ENCODE data around the gene KCNJ6. TPM values are rescaled to one million over a fixed set of nuclear protein-coding genes. Genes with fewer than 3 reads are reported as not detected.

Gene KCNJ6
- total RNA-seq, 1 experiment from 2014 or later = not detected

DNA sequence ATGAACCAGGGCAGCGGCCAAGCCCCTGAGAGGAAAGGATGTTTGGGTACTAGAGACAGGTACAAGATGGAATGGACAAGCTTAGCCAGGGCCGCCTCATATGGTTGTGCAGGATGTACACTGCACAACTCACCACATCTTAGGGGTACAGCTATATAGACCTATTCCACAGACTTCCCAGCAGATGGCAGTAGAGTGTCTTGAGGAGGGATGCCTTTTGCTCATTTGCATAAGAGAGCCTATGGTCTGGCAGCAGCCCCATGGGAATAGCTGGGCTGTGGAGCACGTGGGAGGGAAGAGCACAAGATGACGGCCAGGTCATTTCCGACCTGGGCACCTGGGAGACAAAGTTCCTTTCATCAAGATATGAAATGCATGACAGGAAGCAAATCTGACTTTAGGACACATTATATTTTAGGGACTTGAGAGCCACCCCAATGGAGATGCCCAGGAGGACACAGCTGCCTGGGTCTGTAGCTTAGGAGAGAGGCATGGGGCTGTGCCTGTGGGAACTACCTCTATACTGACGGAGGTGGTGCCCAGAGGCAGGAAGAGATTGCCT, 215.5 kb downstream of the KCNJ6 start:
- in situ Hi-C loops (cut with HindIII; ENCODE audit: low pct_unique_long_range_greater_than_20kb, low sequenced_read_pairs) = no loop called here

GRCh38 chr21:37699024-37699775, 217.1 kb downstream of the KCNJ6 start:
- CTCF ChIA-PET = no interaction called here

More for the DNA sequence above, 215.5 kb downstream of the KCNJ6 start:
- CTCF ChIA-PET = interaction anchor here (0.5 to 1.4 kb wide), 2 partner anchors 11 to 143 kb away, joined by 5 to 11 read pairs; no protein-coding TSS in a partner anchor
- Histone ChIP-seq H3K4me1 (ENCODE audit: control insufficient read depth, insufficient read depth, low read length) (no peaks in the 10 kb centered on the region), H3K27ac (ENCODE audit: low read length) (no peak overlapping the region), H3K4me3 (ENCODE audit: low read depth in 2 of 2, low read length in 2 of 2) (no peak overlapping the region), H3K9me3 (ENCODE audit: control insufficient read depth, insufficient read depth, low read depth, low read length) (no peaks in the 10 kb centered on the region), H3K36me3 (ENCODE audit: control insufficient read depth, insufficient read depth, low read length) (no peaks in the 10 kb centered on the region), H3K27me3 (ENCODE audit: control insufficient read depth, insufficient read depth, low read length) (no peaks in the 10 kb centered on the region)
- intact Hi-C loops (cut with micrococcal nuclease; ENCODE audit: unreplicated experiment) = loop anchor here (5.0 to 10.0 kb wide), 2 partner anchors 427 to 654 kb away; no protein-coding TSS in a partner anchor
- POLR2A ChIA-PET = no interaction called here
- no TSS peak for BruUV-seq (replicated peaks)
- DNase-seq (ENCODE audit: low read depth, low spot score) (peak; percentile 15), ATAC-seq (peak; percentile 94)
- peak; percentile 73 for TF ChIP-seq CTCF (IDR thresholded peaks at IDR 0.05)
- no peak for TF ChIP-seq TCF7L2 (IDR thresholded peaks at IDR 0.05; ENCODE audit: low read depth, low read length)

More at GRCh38 chr21:37699024-37699775, 217.1 kb downstream of the KCNJ6 start:
- H3K36me3 ChIP-seq (ENCODE audit: control insufficient read depth, insufficient read depth, low read length) = no peaks in the 10 kb centered on the region
- BruUV-seq (replicated peaks) = no TSS peak
- intact Hi-C loops (cut with micrococcal nuclease; ENCODE audit: unreplicated experiment) = no loop called here
- POLR2A ChIA-PET = no interaction called here
- H3K27me3 ChIP-seq (ENCODE audit: control insufficient read depth, insufficient read depth, low read length) = no peaks in the 10 kb centered on the region
- TF ChIP-seq TCF7L2 (IDR thresholded peaks at IDR 0.05; ENCODE audit: low read depth, low read length) (no peak), POLR2AphosphoS5 (IDR thresholded peaks at IDR 0.05; ENCODE audit: low read depth, low read length) (no peak), CTCF (IDR thresholded peaks at IDR 0.05) (no peak), SIN3A (IDR thresholded peaks at IDR 0.05; ENCODE audit: borderline replicate concordance, insufficient read depth, low read depth, low read length) (no peak)
- TF ChIP-seq, protein P1, sequence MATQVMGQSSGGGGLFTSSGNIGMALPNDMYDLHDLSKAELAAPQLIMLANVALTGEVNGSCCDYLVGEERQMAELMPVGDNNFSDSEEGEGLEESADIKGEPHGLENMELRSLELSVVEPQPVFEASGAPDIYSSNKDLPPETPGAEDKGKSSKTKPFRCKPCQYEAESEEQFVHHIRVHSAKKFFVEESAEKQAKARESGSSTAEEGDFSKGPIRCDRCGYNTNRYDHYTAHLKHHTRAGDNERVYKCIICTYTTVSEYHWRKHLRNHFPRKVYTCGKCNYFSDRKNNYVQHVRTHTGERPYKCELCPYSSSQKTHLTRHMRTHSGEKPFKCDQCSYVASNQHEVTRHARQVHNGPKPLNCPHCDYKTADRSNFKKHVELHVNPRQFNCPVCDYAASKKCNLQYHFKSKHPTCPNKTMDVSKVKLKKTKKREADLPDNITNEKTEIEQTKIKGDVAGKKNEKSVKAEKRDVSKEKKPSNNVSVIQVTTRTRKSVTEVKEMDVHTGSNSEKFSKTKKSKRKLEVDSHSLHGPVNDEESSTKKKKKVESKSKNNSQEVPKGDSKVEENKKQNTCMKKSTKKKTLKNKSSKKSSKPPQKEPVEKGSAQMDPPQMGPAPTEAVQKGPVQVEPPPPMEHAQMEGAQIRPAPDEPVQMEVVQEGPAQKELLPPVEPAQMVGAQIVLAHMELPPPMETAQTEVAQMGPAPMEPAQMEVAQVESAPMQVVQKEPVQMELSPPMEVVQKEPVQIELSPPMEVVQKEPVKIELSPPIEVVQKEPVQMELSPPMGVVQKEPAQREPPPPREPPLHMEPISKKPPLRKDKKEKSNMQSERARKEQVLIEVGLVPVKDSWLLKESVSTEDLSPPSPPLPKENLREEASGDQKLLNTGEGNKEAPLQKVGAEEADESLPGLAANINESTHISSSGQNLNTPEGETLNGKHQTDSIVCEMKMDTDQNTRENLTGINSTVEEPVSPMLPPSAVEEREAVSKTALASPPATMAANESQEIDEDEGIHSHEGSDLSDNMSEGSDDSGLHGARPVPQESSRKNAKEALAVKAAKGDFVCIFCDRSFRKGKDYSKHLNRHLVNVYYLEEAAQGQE (IDR thresholded peaks at IDR 0.05; ENCODE audit: insufficient read depth in 1 of 2, low read depth in 2 of 2, low read length in 1 of 2) = no peak
- ATAC-seq (no peak), DNase-seq (ENCODE audit: low read depth, low spot score) (no peak)
- no peaks in the 10 kb centered on the region for H3K9me3 ChIP-seq (ENCODE audit: control insufficient read depth, insufficient read depth, low read depth, low read length)
- no peak overlapping the region for H3K4me3 ChIP-seq (ENCODE audit: low read depth in 2 of 2, low read length in 2 of 2)
- no peak overlapping the region for H3K27ac ChIP-seq (ENCODE audit: low read length)
- in situ Hi-C loops (cut with HindIII; ENCODE audit: low pct_unique_long_range_greater_than_20kb, low sequenced_read_pairs) = no loop called here
- no peaks in the 10 kb centered on the region for H3K4me1 ChIP-seq (ENCODE audit: control insufficient read depth, insufficient read depth, low read length)
